ENCODE results near the gene B3GALNT2. TPM values are rescaled to one million over a fixed set of nuclear protein-coding genes. Genes with fewer than 3 reads are reported as not detected.

Gene B3GALNT2
- total and polyA plus RNA-seq, 2 of the 4 experiments (the other 2 are of a cell fraction): 11.0 to 32.8 TPM

DNA sequence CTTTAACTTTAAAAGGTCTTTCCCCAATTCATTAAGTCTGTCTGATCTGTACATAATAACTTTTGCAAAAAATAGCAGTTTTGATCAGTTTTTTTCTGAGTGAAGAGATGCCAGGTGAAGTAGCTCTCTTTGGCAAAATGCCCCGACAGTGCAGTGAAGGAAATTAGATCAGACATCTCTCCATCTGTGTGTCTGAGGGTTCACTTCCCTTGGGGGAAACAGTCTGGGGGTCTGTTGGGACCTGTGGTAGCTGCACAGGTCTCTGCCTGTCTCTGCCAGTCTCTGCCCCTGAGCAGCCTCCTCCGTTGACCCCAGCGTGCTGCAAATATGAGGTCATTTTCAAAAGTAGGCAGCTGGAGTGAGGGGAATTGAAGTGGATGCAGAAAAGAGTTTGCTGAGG, 82.5 kb downstream of the B3GALNT2 start:
- CTCF ChIA-PET: no interaction called here
- BruUV-seq (replicated peaks): no TSS peak
- H3K27ac ChIP-seq (ENCODE audit: insufficient read depth, low read length): no peak overlapping the region

More for the DNA sequence above, 82.5 kb downstream of the B3GALNT2 start:
- no peaks in the 10 kb centered on the region for H3K36me3 ChIP-seq (ENCODE audit: control insufficient read depth, insufficient read depth, low read length)
- TF ChIP-seq MAFK (IDR thresholded peaks at IDR 0.05; ENCODE audit: low read depth, low read length) (no peak), RAD21 (IDR thresholded peaks at IDR 0.05; ENCODE audit: low read length) (no peak), RFX5 (IDR thresholded peaks at IDR 0.05; ENCODE audit: low read depth, low read length) (no peak), RCOR1 (IDR thresholded peaks at IDR 0.05; ENCODE audit: insufficient replicate concordance, low read length) (no peak), CEBPB (IDR thresholded peaks at IDR 0.05; ENCODE audit: low read depth, low read length) (no peak), MXI1 (IDR thresholded peaks at IDR 0.05; ENCODE audit: borderline replicate concordance, low read depth, low read length) (no peak), SMC3 (IDR thresholded peaks at IDR 0.05; ENCODE audit: low read depth, low read length) (no peak), POLR2A (IDR thresholded peaks at IDR 0.05; ENCODE audit: low read depth, low read length) (no peak), CHD1 (IDR thresholded peaks at IDR 0.05; ENCODE audit: low read depth, low read length) (no peak), BHLHE40 (IDR thresholded peaks at IDR 0.05; ENCODE audit: low read depth, low read length) (no peak), NFE2L2 (IDR thresholded peaks at IDR 0.05; ENCODE audit: low read depth, low read length) (no peak), FOS (IDR thresholded peaks at IDR 0.05; ENCODE audit: low read depth, low read length) (no peak), MAZ (IDR thresholded peaks at IDR 0.05; ENCODE audit: borderline replicate concordance, low read depth, low read length) (no peak)
- TF ChIP-seq, protein P1, sequence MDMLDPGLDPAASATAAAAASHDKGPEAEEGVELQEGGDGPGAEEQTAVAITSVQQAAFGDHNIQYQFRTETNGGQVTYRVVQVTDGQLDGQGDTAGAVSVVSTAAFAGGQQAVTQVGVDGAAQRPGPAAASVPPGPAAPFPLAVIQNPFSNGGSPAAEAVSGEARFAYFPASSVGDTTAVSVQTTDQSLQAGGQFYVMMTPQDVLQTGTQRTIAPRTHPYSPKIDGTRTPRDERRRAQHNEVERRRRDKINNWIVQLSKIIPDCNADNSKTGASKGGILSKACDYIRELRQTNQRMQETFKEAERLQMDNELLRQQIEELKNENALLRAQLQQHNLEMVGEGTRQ (IDR thresholded peaks at IDR 0.05; ENCODE audit: low read depth, low read length): no peak
- TF ChIP-seq, protein P2, sequence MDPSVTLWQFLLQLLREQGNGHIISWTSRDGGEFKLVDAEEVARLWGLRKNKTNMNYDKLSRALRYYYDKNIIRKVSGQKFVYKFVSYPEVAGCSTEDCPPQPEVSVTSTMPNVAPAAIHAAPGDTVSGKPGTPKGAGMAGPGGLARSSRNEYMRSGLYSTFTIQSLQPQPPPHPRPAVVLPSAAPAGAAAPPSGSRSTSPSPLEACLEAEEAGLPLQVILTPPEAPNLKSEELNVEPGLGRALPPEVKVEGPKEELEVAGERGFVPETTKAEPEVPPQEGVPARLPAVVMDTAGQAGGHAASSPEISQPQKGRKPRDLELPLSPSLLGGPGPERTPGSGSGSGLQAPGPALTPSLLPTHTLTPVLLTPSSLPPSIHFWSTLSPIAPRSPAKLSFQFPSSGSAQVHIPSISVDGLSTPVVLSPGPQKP (IDR thresholded peaks at IDR 0.05; ENCODE audit: borderline replicate concordance, low read depth, low read length): no peak
- TF ChIP-seq, protein P3, sequence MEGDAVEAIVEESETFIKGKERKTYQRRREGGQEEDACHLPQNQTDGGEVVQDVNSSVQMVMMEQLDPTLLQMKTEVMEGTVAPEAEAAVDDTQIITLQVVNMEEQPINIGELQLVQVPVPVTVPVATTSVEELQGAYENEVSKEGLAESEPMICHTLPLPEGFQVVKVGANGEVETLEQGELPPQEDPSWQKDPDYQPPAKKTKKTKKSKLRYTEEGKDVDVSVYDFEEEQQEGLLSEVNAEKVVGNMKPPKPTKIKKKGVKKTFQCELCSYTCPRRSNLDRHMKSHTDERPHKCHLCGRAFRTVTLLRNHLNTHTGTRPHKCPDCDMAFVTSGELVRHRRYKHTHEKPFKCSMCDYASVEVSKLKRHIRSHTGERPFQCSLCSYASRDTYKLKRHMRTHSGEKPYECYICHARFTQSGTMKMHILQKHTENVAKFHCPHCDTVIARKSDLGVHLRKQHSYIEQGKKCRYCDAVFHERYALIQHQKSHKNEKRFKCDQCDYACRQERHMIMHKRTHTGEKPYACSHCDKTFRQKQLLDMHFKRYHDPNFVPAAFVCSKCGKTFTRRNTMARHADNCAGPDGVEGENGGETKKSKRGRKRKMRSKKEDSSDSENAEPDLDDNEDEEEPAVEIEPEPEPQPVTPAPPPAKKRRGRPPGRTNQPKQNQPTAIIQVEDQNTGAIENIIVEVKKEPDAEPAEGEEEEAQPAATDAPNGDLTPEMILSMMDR (conservative IDR thresholded peaks at IDR 0.05; ENCODE audit: low read depth, low read length): no peak
- H2AK5ac ChIP-seq (ENCODE audit: low read depth, low read length): no peak overlapping the region
- no peak overlapping the region for H3K18ac ChIP-seq (ENCODE audit: low read depth, low read length)
- intact Hi-C loops (cut with micrococcal nuclease) (no loop called here), in situ Hi-C loops (cut with MboI; ENCODE audit: low sequenced_read_pairs) (no loop called here), dilution Hi-C loops (cut with HindIII; ENCODE audit: low sequenced_read_pairs, unreplicated experiment) (no loop called here)
- peaks cover 8% of the 10 kb centered on the region; the same call in 1 of the 2 replicates for H4K20me1 ChIP-seq (ENCODE audit: insufficient read depth, low read length)
- no CpG with 5 or more reads among the region's 3 CpGs for WGBS, 2 experiments (ENCODE audit: extremely low coverage in 2 of 2, insufficient read length in 1 of 2)
- no peak overlapping the region for H3K4me3 ChIP-seq (ENCODE audit: insufficient read depth, low read depth, low read length)
- H3K9me3 ChIP-seq (ENCODE audit: control insufficient read depth, insufficient read depth, low read length): no peaks in the 10 kb centered on the region
- H3K23ac ChIP-seq (ENCODE audit: low read depth, low read length): no peak overlapping the region
- peaks cover 10% of the 10 kb centered on the region; the same call in 1 of the 2 replicates for H3K9me1 ChIP-seq (ENCODE audit: insufficient read depth, low read length)
- H2BK20ac ChIP-seq (ENCODE audit: low read depth, low read length): no peak overlapping the region
- no peak overlapping the region for H2AFZ ChIP-seq (replicated peaks; ENCODE audit: low read length, poor library complexity)
- no peak overlapping the region for H4K8ac ChIP-seq (ENCODE audit: low read depth in 2 of 2, low read length in 2 of 2)
- no peak overlapping the region for H3K4me2 ChIP-seq (ENCODE audit: low read depth, low read length)
- peaks cover 7 to 61% of the 10 kb centered on the region in 2 experiments; a peak in 3 of 4 replicates for H3K79me1 ChIP-seq (ENCODE audit: low read depth in 1 of 2, low read length in 2 of 2)
- no peak overlapping the region for H2AK9ac ChIP-seq (replicated peaks; ENCODE audit: low read depth, low read length, poor library complexity)
- no peak overlapping the region for H4K91ac ChIP-seq (ENCODE audit: insufficient read depth, low read depth, low read length)
- no peak overlapping the region for H3K9ac ChIP-seq (ENCODE audit: low read depth, low read length)
- no peaks in the 10 kb centered on the region for H3K27me3 ChIP-seq (ENCODE audit: control insufficient read depth, insufficient read depth, low read length)
- no peak overlapping the region for H3K14ac ChIP-seq (replicated peaks; ENCODE audit: low read depth, low read length)
- POLR2A ChIA-PET (ENCODE audit: unreplicated experiment): no interaction called here
- H4K5ac ChIP-seq (ENCODE audit: low read depth, low read length): no peak overlapping the region
- H3K56ac ChIP-seq (ENCODE audit: extremely low read depth, insufficient read depth, low read length): no peak overlapping the region
- no peak overlapping the region for H3K4ac ChIP-seq (ENCODE audit: low read depth, low read length)
- no peak overlapping the region for H2BK5ac ChIP-seq (ENCODE audit: low read depth, low read length, poor library complexity, severe bottlenecking)
- 0 out of 2 replicates have a peak, but pooled peaks cover 2% of the 10 kb centered on the region for H3K4me1 ChIP-seq (ENCODE audit: control insufficient read depth, insufficient read depth, low read length)
- no peak overlapping the region for H2BK15ac ChIP-seq (ENCODE audit: low read depth, low read length)
- no peak overlapping the region for H2BK120ac ChIP-seq (ENCODE audit: low read depth, low read length)
- ATAC-seq (ENCODE audit: low read depth): no peak
- DNase-seq: no peak

Measured in IMR-90 (cell line).